Measurements from ENCODE around the gene SKP1.

SKP1 gene

GRCh38 chr5:134143431-134143830 lies 33.3 kb downstream of the SKP1 start:
- no peak for DNase-seq

GRCh38 chr5:134142806-134143205 lies 33.9 kb downstream of the SKP1 start:
- no peak for DNase-seq

DNA sequence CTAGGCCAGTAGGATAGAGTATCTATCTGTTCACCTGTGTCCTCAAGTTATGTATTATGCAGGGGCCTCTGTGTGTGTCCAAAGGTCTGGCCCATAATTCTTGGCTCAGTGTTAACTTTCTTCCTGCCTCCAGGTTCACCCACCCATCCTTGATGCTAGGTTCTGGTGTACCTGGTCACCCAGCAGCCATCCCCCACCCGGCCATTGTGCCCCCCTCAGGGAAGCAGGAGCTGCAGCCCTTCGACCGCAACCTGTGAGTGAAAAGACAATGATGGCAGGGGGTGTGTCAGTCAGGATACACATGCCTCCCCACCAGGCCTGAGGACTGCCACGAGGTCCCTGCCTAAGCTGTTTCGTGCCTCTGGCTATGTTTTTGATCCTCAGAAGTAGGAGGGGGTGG lies 34.7 kb downstream of the SKP1 start:
- no peak for DNase-seq

DNA sequence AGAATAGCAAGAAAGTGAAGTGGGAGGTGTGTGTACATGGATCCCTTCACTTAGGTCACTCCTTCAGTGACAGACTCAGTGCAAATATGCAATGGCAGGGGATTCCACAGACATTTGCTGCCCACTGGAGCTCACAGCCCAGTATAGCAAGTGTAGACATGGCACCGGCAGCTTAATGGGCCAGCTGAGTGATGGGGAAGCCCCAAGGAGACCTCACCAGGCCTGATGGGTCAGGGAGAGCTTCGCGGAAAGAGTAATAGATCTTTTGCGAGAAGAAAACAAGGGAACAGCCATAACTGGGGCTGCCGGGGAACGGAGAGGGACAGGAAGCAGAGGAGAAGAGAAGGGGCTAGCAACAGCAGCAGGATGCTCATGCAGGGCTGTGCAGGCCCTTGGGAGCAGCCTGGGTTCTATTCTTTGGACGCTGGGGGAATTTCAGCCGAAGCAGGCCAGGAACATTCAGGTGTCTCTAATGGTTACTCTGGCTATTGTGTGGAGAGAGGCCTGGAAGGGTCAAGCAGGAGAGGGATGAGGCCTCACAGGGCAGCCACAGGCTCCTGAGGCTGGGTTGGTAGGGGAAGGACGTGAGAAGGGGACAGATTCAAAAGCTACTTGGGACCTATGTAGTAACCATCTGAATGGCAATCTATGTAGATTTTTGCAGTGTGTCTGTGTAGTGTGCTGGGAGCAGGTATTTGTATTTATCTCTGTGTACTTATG lies 35.3 kb downstream of the SKP1 start:
- DNase-seq = no peak

DNA sequence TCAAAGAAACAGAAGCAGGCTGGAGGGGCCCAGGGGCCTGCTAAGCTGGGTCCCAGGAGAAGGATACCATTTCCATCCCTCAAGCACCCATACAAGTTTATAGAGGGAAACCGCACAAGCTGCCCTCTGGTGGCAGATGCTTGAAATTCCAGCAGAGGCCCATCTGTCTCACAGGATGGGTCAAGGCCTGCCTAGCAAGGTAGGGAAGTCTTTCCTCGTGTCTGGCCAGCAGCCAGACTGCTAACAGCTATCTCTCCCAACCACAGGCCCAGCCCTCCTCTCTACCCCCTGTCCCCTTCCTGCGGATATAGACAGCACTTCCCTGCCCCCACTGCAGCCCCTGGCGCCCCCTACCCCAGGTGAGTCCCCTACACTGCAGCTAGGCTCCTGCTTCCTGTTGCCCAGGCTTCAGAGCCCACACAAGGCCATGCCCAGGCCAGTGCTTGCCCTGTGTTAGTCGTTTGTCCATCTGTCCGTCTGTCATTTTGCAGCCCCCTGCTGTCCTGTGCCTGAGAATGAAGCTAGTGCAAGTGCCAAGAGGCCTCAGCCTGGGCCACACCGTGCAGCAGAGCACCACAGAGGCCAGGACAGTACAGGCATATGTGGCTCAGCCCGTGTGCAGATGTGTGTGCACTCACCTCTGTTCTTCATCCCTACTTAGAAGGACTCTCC lies 36.1 kb downstream of the SKP1 start:
- peak; percentile 46 for DNase-seq

- DNase-seq = no peak
Observed at GRCh38 chr5:134139891-134140469, 36.8 kb downstream of the SKP1 start.

GRCh38 chr5:134139377-134139851 lies 37.3 kb downstream of the SKP1 start:
- DNase-seq = no peak

GRCh38 chr5:134138416-134139376 lies 38.1 kb downstream of the SKP1 start:
- no peak for DNase-seq

- DNase-seq = no peak
Observed at GRCh38 chr5:134136771-134137170, 40.0 kb downstream of the SKP1 start.

DNA sequence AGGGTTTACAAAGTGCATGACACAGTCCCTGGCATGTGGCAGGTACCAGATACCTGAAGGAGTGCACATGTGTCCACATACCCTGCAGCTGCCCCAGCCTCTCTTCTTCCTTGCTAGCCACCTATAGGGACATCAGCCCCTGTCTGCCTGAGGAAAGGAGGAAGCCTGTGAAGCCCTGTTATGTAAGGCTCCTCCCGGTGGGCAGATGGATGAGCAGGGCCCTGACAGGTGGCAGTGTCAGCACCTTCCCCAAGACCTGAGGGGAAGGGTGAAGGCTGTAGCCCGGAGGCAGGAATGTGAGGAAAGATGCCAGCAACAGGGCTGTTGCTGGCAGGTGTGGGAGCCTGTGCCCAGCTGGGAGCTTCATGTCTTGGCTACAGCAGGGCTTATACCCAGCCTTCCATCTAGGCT lies 40.5 kb downstream of the SKP1 start:
- no peak for DNase-seq

GRCh38 chr5:134135091-134135655 lies 41.6 kb downstream of the SKP1 start:
- DNase-seq = no peak

GRCh38 chr5:134133995-134134541 lies 42.7 kb downstream of the SKP1 start:
- DNase-seq = no peak

DNA sequence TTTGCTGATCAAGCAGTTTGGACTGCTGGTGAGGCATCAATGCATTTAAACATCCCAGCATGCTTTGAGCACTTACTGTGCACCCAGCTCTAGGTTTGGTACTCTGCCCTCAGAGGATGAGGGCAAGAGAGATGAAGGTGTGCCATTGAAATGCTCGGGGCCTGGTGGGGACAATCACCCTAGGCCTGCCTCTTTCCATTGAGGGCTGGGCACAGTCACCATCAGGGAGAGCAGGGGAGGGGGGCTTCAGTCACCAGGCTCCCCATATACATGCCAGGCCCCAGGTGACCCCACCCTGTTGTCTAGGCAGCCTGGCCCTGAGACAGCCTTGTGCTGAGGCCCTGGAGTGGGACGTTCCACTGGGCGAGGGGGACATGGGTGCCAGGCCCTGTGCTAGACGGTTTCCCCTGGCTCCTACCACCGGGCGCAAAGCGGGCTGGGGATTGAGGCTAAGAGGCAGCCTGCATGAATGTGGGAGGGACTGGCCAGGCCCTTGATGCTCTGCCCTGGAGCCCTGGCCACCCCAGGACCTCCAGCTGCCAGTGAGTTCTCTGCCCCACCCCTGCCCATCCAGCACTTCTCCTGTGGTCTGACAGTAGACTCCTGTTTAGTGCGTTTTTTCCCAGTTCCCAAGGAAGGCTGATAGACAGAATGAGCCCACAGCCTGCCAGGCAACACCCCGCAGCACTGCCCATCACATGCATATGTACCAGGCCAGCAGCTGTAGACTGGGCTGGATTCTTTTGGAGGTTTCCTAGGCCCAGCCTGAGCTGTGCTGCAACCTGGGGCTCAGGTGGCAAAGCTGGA lies 43.4 kb downstream of the SKP1 start:
- no peak for DNase-seq

- DNase-seq = peak; percentile 77
Observed at GRCh38 chr5:134132372-134133187, 44.2 kb downstream of the SKP1 start.

- no peak for DNase-seq
Observed at GRCh38 chr5:134131578-134132350, 45.0 kb downstream of the SKP1 start.

GRCh38 chr5:134131165-134131564 lies 45.6 kb downstream of the SKP1 start:
- no peak for DNase-seq

- DNase-seq = no peak
Observed at GRCh38 chr5:134130239-134130945, 46.4 kb downstream of the SKP1 start.

GRCh38 chr5:134129411-134130238 lies 47.1 kb downstream of the SKP1 start:
- no peak for DNase-seq
